ENCODE data around the gene ETFA.
A peak's percentile ranks its signal among the peaks of the same experiment; 100 is the strongest.
"Not testable (repeated sequence)": the region's sequence is repeated elsewhere in the genome, so short reads cannot be mapped to it uniquely, and the experiment has no call there.

Gene ETFA

DNA sequence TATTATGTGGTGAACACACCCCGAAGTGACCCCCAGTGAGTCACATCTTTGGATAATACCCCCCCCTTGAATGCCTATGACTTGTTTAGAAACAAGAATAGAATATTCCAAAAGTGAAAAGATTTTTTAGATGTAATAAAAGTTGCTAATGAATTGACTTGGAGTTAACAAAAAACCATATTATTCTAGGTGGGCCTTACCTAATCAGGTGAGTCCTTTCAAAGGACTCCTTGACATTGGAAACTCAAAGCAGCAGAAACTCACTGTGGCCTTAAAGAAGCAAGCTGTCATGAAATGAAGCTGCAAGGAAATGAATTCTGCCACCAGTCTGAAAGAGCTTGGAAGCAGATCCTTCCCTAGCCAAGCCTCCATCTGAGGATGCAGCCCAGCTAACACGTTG lies 14.4 kb upstream of the ETFA start:
- TF ChIP-seq POLR2A (IDR thresholded peaks at IDR 0.05; ENCODE audit: low read length) (no peak), GATA1 (IDR thresholded peaks at IDR 0.05; ENCODE audit: low read depth, low read length) (no peak)
- DNase-seq: no peak

DNA sequence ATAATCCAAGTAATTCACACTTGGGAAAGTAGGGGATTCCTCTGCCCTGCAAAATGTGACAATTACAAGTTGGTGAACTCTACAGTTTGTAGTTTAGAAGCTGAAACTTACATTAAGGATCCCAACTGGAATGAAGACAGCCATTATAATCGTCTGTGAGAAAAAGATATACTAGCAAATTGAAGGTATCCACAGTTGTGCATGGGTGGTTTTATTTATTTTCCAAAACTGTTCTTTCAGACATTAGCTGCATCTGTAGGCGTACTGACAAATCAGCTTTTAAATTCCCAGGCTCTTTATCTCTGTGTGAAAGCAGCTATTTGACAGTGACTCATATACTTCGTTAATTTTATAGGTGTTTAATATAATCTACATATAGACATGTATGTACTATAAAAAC lies 12.8 kb upstream of the ETFA start:
- DNase-seq: no peak
- TF ChIP-seq GATA1 (IDR thresholded peaks at IDR 0.05; ENCODE audit: low read depth, low read length) (no peak), POLR2A (IDR thresholded peaks at IDR 0.05; ENCODE audit: low read length) (no peak)

DNA sequence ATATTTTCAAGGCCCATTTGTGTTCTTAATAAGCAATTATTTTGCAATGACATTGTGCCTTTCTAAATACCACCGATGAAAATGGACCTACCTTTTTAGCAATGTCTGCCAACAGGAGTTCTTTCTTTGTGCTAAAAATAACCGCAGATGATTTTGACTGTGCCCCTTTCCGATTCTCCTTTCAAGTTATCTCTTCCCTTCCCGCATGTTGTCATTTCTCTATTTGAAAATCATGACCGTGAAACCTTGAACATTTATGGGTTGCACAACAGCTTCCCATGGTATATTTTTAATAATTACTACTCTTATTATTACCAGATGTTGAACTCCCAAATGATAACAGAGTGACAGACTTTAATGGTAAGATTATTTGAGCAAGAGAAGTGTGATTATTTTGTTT lies 10.3 kb upstream of the ETFA start:
- DNase-seq: no peak
- TF ChIP-seq GATA1 (IDR thresholded peaks at IDR 0.05; ENCODE audit: low read depth, low read length) (no peak), POLR2A (IDR thresholded peaks at IDR 0.05; ENCODE audit: low read length) (no peak)

DNA sequence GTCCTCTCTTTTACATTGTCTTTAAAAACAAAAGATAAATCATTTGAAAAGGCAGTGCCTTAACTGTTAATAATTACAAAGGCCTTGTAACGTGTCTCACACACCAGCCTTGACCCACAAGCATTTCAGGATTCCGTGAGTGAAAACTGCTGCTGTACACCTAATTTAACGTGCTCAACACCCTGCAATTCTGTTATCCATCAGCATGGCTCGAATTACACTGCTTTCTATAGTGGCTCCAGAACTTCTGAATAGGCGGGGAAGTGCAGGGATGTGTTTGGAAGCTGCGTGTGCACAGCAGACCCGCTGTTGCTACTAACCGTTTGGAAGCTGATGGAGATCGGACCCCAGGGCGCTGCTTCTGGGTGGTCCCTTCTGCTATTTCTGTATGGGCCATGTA lies 9.9 kb upstream of the ETFA start:
- no peak for DNase-seq
- no peak for TF ChIP-seq GATA1 (IDR thresholded peaks at IDR 0.05; ENCODE audit: low read depth, low read length)
- no peak for TF ChIP-seq POLR2A (IDR thresholded peaks at IDR 0.05; ENCODE audit: low read length)

DNA sequence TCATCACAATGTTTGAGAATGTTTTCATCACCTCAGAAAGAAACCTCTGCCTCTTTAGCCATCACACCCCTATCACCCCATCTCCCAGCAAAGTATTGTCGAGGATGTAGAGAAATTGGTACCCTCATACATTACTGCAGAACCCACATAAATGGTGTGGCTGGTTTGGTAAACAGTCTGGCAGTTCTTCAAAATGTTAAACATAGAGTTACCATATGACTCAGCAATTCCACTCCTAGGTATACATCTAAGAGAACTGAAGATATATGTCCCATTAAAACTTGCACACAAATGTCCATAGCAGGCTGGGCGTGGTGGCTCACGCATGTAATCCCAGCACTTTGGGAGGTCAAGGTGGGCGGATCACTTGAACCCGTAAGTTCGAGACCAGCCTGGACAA lies 8.7 kb upstream of the ETFA start:
- no peak for TF ChIP-seq POLR2A (IDR thresholded peaks at IDR 0.05; ENCODE audit: low read length)
- no peak for TF ChIP-seq GATA1 (IDR thresholded peaks at IDR 0.05; ENCODE audit: low read depth, low read length)
- no peak for DNase-seq

DNA sequence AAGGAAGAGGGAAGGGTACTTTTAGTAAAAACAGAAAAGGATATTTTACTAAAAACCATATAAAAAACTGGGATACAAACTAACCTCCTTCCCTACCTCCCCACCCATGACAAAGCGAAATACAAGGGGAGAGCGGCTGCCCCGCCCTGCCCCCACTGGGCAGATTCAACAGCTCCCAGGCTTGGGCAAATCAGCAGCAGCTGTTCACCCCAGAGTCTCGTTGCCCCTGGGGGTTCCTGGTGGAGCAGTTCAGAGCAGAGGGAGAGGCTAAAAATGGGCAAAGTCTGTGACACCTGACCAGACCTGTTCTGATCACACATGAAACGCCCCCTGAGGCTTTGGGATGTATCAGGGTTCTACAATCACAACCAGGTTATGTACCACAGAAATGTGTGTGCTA lies 2.5 kb upstream of the ETFA start:
- TF ChIP-seq GATA1 (IDR thresholded peaks at IDR 0.05; ENCODE audit: low read depth, low read length): no peak
- no peak for TF ChIP-seq POLR2A (IDR thresholded peaks at IDR 0.05; ENCODE audit: low read length)
- peak; percentile 19 to 45 for DNase-seq

DNA sequence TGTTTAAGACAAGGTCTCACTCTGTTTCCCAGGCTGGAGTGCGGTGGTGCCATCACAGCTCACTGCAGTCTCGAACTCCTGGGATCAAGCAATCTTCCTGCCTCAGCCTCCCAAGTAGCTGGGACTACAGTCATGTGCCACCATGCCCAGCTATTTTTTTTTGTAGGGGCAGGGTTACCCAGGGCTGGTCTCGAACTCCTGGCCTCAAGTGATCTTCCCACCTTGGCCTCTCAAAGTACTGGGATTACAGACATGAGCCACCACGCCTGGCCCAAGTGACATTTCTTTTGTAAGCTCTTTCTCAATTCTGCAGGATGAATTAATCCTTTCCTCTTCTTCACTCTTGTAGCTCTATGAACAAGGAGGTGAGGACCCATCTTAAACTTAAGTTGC lies 1.9 kb upstream of the ETFA start:
- not testable (repeated sequence) for DNase-seq

DNA sequence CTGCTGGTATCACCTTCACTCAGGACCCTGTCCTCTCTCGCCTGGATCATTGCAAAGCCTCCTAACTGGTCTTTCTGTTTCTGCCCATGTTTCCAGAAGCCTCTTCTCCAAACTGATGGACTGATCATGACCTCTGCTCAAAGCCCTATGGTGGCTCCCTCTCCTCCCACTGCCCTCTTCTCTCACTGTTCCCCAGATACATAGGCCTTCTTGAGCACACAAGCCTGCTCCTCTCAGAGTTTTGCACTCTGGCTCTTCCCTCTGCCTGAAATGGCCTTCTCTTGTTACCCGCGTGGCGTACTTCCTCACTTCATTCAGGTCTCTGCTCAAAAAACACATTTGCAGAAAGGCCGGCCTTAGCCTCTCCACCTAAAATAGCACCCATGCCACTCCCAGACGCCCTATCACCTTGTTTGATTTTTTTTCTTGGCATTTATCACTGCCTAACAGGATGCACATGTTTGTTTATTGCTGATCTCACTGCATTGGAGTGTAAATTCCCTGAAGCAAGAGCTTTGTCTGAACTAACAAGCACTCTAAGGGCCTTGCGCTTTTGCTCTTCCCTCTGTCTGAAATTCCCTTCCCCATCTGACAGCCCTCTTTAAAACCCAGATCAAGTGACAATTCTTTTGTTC lies 1.4 kb upstream of the ETFA start:
- TF ChIP-seq POLR2A (IDR thresholded peaks at IDR 0.05; ENCODE audit: low read length) (no peak), GATA1 (IDR thresholded peaks at IDR 0.05; ENCODE audit: low read depth, low read length) (no peak)
- DNase-seq: peak; percentile 31 to 33

DNA sequence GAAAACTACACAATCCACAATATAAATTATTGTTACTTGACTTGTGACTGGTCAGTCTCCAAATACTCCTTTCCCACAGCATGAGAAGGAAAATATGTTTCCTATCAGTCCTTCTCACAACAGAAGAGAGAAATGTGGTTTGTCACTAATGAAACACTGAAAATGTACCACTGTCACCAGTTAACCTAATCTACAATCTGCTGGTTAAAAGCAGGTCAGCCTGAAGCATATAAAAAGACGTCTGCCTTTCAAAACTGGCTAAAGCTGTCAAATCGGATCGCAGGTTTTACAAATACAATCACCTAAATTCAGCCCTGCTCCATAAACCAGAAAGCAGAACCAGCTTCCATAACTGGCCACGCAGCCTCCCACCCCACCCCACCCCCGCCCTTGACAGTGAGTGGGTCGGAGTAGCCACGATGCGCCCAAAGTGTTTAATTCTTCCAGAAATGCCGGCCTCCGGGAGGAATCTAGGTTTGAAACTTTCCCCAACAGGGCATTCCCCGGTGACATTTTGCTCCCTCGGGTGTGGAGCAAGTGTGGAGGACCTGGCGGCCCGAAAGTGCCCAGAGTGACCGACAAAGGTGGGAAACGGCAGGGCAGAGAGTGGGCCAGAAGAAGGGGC lies 682 bp downstream of the ETFA start:
- no peak for TF ChIP-seq POLR2A (IDR thresholded peaks at IDR 0.05; ENCODE audit: low read length)
- no peak for TF ChIP-seq GATA1 (IDR thresholded peaks at IDR 0.05; ENCODE audit: low read depth, low read length)

DNA sequence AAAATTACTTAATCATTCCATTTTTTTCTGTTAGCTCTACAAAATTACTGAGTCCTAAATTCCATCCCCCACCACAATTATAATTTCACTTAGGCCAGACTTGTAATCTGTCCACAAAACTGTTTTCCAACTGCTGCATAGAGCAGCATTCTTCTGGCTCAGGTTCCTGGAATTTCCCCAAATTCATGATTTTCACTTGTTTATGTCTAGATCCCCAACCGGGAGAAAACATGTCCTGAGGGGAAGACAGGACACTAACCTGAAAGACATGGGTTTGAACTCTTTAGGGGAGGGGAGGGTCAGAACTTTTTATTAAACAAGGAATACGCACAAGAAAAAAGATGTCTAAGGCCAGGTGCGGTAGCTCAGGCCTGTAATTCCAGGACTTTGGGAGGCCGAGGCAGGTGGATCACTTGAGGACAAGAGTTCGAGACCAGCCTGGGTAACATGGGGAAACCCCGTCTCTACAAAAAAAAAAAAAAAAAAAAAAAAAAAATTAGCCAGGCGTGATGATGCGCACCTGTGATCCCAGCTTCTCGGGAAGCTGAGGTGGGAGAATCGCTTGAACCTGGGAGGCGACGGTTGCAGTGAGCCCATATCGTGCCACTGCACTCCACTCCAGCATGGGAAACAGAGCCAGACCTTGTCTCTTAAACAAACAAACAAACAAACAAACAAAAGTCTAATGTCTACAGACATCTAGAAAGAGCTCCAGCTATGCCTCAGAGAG lies 1.5 kb downstream of the ETFA start:
- TF ChIP-seq POLR2A (IDR thresholded peaks at IDR 0.05; ENCODE audit: low read length) (no peak), GATA1 (IDR thresholded peaks at IDR 0.05; ENCODE audit: low read depth, low read length) (no peak)
- DNase-seq: no peak

More for the DNA sequence above, 682 bp downstream of the ETFA start:
- DNase-seq: peak; percentile 65 to 71

DNA sequence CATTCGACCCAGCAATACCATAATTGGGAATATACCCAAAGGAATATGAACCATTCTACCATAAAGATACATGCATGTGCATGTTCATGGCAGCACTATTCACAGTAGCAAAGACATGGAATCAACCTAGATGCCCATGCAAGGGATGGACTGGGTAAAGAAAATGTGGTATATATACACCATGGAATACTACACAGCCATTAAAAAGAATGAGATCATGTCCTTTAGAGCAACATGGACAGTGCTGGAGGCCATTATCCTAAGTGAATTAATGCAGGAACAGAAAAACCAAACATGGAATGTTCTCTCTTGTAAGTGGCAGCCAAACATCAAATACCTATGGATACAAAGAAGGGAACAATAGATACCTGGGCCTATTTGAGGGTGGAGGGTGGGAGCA lies 7.4 kb downstream of the ETFA start:
- no peak for TF ChIP-seq GATA1 (IDR thresholded peaks at IDR 0.05; ENCODE audit: low read depth, low read length)
- no peak for TF ChIP-seq POLR2A (IDR thresholded peaks at IDR 0.05; ENCODE audit: low read length)
- no peak for DNase-seq

DNA sequence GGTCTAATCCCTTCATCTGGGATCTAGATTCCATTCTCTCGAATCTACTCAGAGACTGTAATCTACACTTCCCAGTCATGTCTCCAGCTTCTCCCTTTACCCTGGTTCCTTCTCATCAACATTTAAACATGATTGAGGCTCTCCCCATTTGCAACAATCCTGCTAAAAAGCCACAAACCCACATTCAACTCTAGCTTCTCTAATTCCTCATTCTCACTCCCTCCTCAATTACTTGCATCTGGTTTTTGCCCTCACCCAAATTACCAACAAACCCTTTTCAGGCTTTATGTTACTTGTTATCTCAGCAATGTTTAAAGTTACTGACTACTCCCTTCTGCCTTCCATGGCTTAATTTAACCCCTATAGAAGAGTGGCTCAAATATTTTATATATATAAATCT lies 11.5 kb downstream of the ETFA start:
- DNase-seq: no peak
- TF ChIP-seq GATA1 (IDR thresholded peaks at IDR 0.05; ENCODE audit: low read depth, low read length) (no peak), POLR2A (IDR thresholded peaks at IDR 0.05; ENCODE audit: low read length) (no peak)

DNA sequence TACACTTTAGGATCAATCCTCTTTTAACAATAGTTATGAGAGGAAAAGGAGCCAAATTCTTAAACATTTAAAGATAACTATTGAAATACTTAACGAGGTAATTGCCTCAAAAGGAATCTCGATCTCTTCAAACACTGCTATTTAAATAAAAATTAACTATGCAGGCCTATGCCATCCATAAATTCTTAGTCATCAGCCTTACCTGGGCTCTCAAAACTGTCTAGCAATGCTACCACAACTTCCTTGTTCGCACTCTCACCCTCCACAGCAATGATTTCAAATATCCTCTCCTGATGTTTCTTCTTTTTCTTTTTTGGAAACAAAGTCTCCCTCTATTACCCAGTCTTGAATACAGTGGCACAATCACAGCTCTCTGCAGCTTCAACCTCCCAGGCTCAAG lies 12.3 kb downstream of the ETFA start:
- no peak for DNase-seq
- TF ChIP-seq GATA1 (IDR thresholded peaks at IDR 0.05; ENCODE audit: low read depth, low read length) (no peak), POLR2A (IDR thresholded peaks at IDR 0.05; ENCODE audit: low read length) (no peak)

DNA sequence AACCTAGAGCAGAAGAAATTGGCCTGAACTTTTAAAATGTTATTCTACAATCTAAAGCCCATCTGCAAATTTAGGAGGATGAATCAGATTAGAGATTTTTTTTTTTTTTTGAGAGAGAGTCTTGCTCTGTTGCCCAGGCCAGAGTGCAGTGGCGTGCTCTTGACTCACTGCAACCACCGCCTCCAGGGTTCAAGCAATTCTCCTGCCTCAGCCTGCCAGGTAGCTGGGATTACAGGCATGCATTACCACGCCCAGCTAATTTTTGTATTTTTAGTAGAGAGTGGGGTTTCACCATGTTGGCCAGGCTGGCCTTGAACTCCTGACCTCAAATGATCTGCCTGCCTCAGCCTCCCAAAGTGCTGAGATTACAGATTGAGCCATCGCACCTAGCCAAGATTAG lies 13.3 kb downstream of the ETFA start:
- DNase-seq: not testable (repeated sequence)

DNA sequence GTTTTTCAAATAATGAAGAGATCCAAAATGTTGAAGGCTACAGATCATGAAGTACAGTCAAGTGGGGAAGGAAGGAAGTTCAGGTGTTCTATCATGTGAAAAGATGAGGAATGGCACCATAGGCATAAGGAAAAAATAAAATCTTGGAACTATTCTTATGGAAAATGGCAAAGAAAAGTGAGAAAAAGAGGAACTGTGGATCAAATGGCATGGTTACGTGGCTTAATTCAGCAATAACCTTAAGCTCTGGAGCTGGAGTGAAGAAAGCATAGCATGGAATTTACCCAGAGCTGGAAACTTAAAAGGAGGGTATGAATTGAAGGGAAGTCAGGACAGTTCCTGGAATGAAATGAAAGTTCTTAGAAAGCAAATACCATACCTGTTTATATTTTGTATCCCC lies 14.4 kb downstream of the ETFA start:
- DNase-seq: no peak
- TF ChIP-seq GATA1 (IDR thresholded peaks at IDR 0.05; ENCODE audit: low read depth, low read length) (no peak), POLR2A (IDR thresholded peaks at IDR 0.05; ENCODE audit: low read length) (no peak)

DNA sequence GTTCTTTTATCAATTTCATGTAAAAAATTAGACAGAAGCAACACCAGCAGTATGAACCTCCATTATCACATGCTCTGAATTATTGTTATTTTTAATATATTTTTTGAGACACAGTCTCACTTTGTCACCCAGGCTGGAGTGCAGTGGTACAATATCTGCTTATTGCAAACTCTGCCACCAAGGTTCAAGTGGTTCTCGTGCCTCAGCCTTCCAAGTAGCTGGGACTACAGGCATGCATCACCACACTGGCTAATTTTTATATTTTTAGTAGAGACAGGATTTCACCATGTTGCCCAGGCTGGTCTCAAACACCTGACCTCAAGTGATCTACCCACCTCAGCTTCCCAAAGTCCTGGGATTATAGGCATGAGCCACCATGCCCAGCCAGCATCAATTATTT lies 16.8 kb downstream of the ETFA start:
- DNase-seq: not testable (repeated sequence)

Measured in erythroblast (primary cell).